ENCODE measurements around the gene NSUN4.
A peak's percentile ranks its signal among the peaks of the same experiment; 100 is the strongest.

NSUN4 gene

DNA sequence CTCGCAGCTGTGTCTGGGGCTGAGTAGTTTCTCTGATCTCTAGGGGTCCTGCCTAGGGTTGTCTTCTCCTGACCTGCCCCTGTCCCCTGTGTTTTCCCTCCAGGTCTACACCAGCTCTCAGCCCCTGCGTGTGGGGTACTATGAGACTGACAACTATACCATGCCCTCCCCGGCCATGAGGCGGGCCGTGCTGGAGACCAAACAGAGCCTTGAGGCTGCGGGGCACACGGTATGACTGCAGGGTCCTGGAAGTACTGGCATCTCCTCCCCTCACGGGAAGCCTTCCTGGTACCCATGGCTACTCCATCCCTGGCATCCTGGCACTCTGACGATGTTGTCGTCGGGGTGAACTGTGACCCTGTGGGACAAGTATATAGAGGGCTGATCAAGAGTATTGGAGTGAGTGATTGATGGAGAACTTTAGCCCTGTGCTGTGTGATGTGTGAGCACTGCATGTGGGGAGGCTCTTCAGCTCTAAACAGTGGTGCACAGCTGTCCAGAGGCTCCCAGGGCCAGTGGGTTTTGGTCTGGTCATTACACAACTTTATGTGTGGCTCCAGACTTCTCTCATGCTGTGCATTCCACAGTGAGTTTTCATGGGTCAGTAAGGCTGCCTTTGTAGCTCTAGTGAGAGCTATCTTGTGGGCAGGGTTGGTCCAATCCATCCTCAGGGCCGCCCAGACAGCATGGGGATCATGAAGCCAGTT is 67.9 kb downstream of the NSUN4 start:
- no peak for DNase-seq

DNA sequence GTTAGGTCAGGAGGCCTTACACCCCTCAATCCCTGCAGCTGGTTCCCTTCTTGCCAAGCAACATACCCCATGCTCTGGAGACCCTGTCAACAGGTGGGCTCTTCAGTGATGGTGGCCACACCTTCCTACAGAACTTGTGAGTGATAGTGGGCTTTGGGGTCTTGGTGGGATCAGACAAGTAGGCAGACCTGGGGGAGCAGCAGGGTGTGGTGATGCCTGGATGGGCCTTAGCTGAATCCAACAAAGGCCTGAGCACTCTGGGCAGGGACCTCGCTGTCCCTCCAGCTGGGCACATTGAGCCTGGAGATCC is 68.4 kb downstream of the NSUN4 start:
- no peak for DNase-seq

DNA sequence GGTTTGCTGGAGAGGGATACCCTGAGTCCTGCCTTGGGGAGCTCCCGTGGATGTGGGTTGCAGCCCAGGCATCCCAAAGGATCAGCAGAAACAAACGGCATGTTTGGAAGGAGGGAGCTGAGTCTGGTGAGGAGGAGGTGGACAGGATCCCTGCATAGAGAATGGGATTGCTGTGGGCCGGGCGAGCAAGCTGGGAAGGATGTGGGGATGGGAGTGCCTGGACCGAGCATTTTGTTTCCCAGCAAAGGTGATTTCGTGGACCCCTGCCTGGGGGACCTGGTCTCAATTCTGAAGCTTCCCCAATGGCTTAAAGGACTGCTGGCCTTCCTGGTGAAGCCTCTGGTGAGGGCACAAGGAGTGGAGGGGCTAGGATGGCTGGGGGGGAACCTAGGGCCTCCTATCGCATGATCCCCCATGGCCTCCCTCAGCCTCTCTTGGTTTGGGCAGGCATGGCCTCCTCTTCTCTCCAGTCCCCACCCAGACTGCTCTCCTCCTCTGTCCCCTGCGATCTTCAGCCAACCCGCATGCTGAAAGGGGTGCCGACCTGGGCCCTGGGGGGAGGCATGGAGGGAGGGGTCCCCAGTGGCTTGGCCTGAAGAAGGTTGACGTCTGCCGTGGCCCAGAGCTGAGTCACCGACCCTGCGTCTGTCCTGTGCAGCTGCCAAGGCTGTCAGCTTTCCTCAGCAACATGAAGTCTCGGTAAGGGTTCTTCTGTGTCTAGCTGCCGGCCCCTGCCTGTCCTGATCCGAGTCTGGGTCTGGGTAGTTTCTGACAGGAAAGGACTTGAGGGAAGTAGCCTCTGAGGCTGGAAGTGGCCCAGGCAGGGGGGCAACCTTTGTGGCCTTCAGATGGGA is 69.8 kb downstream of the NSUN4 start:
- DNase-seq: peak; percentile 52

DNA sequence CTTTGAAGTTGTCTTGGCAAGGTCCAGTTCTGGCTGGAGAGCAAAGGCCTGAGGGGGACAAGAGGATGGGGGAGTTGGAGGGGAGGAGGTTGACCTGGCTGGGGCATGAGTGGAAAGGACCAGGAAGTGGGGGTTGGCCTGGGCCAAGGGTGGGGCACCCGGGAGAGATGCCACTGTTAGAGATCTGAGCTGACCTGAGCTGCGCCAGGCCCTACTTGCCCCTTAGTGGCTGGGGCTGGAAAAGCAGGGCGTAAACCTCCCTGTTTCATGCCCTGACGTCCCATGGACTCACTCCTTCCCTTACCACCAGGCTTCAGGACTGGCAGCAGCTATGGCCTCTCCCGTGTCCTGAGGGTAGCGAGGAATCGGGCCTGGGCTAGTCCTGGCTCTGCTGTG is 70.4 kb downstream of the NSUN4 start:
- peak; percentile 45 for DNase-seq

All from islet precursor cell (in vitro differentiated cells).